ENCODE results near the gene SCNM1.
"Not testable (repeated sequence)": the region's sequence is repeated elsewhere in the genome, so short reads cannot be mapped to it uniquely, and the experiment has no call there.

Gene SCNM1

GRCh38 chr1:151193304-151193703 is 27.4 kb downstream of the SCNM1 start:
- no peak for DNase-seq (ENCODE audit: low read depth in 2 of 3, low spot score in 1 of 3)

GRCh38 chr1:151193856-151194255 is 27.9 kb downstream of the SCNM1 start:
- no peak for DNase-seq (ENCODE audit: low read depth in 2 of 3, low spot score in 1 of 3)

- DNase-seq (ENCODE audit: low read depth in 2 of 3, low spot score in 1 of 3): not testable (repeated sequence)
Measured at GRCh38 chr1:151194894-151195594, 29.1 kb downstream of the SCNM1 start.

- DNase-seq (ENCODE audit: low read depth in 2 of 3, low spot score in 1 of 3): peak in 2 of 3 donors; percentile 43 to 46
Measured at GRCh38 chr1:151196292-151196800, 30.4 kb downstream of the SCNM1 start.

GRCh38 chr1:151197863-151198253 is 31.9 kb downstream of the SCNM1 start:
- no peak for DNase-seq (ENCODE audit: low read depth in 2 of 3, low spot score in 1 of 3)

- DNase-seq (ENCODE audit: low read depth in 2 of 3, low spot score in 1 of 3): peak; percentile 94 to 99 (median 97)
Measured at GRCh38 chr1:151198254-151199127, 32.5 kb downstream of the SCNM1 start, which contains the start of gene PIP5K1A. Gene PIP5K1A (plus strand): TSS chr1:151198552. CDS start chr1:151198997, 445 bp downstream.

GRCh38 chr1:151199873-151200581 is 34.1 kb downstream of the SCNM1 start:
- DNase-seq (ENCODE audit: low read depth in 2 of 3, low spot score in 1 of 3): peak in 1 of 3 donors; percentile 33

GRCh38 chr1:151205381-151205965 is 39.5 kb downstream of the SCNM1 start:
- not testable (repeated sequence) for DNase-seq (ENCODE audit: low read depth in 2 of 3, low spot score in 1 of 3)

- DNase-seq (ENCODE audit: low read depth in 2 of 3, low spot score in 1 of 3): no peak
Measured at GRCh38 chr1:151210830-151211229, 44.9 kb downstream of the SCNM1 start.

GRCh38 chr1:151211972-151212705 is 46.2 kb downstream of the SCNM1 start:
- no peak for DNase-seq (ENCODE audit: low read depth in 2 of 3, low spot score in 1 of 3)

GRCh38 chr1:151213560-151213959 is 47.6 kb downstream of the SCNM1 start:
- no peak for DNase-seq (ENCODE audit: low read depth in 2 of 3, low spot score in 1 of 3)

Data from stimulated activated CD4-positive, alpha-beta T cell treated with anti-CD3 and anti-CD28 coated beads, Interleukin-12 subunit alpha, Interleukin-12 subunit beta, amount 100 ng/mL, for 48 hours (primary cell).